H1 (cell line): Measurements from ENCODE around the gene NUP98. TPM values are rescaled to one million over a fixed set of nuclear protein-coding genes. Genes with fewer than 3 reads are reported as not detected.

Source experiments
- CHD7 ChIP-seq: fragments of 300-600 bp; sonication (generic); IDR thresholded peaks from 2 replicates; pipeline ENCODE4 v1.7.1; 2012; ENCODE audit warnings: low read length, moderate library complexity, mild to moderate bottlenecking, inconsistent platforms; ENCODE audit not compliant: insufficient replicate concordance
- JUN ChIP-seq: IDR thresholded peaks from 2 replicates; pipeline ENCODE4 v1.6.1; 2011; ENCODE audit warnings: low read depth, mild to moderate bottlenecking, improper control_type of control experiment, low read length
- NRF1 ChIP-seq: IDR thresholded peaks from 2 replicates; pipeline ENCODE4 v1.6.1; 2011; ENCODE audit warnings: mild to moderate bottlenecking, low read depth, low read length, improper control_type of control experiment
- POU5F1 ChIP-seq: IDR thresholded peaks from 2 replicates; pipeline ENCODE4 v1.6.1; 2011; ENCODE audit warnings: low read depth, mild to moderate bottlenecking, low read length, moderate library complexity
- RFX5 ChIP-seq: IDR thresholded peaks from 2 replicates; pipeline ENCODE4 v1.6.1; 2011; ENCODE audit warnings: low read depth, low read length, improper control_type of control experiment, borderline replicate concordance
- RXRA ChIP-seq: IDR thresholded peaks from 2 replicates; pipeline ENCODE4 v1.6.1; 2011; ENCODE audit warnings: low read depth, mild to moderate bottlenecking, low read length, moderate library complexity; ENCODE audit not compliant: insufficient read depth
- SIN3A ChIP-seq, 2 experiments: IDR thresholded peaks in 1 of 2; conservative IDR thresholded peaks in 1 of 2; 2 replicates each; pipeline ENCODE4 v1.6.1; 2011 to 2012; ENCODE audit warnings: low read length in 2 of 2, improper control_type of control experiment in 1 of 2, low read depth in 1 of 2, mild to moderate bottlenecking in 1 of 2
- SIX5 ChIP-seq: IDR thresholded peaks from 2 replicates; pipeline ENCODE4 v1.6.1; 2011; ENCODE audit warnings: mild to moderate bottlenecking, low read depth, low read length
- TAF1 ChIP-seq: IDR thresholded peaks from 2 replicates; pipeline ENCODE4 v1.6.1; 2011; ENCODE audit warnings: mild to moderate bottlenecking, low read depth, low read length
- TAF7 ChIP-seq: optimal IDR thresholded peaks from 2 replicates; pipeline ENCODE3; 2011; ENCODE audit warnings: low read depth, mild to moderate bottlenecking, inconsistent platforms, low read length, moderate library complexity, borderline replicate concordance
- polyA plus RNA-seq, 7 experiments: library from polyadenylated mRNA; depleted of rRNA in 3 of 7; stranded (reverse) in 5 of 7; unstranded in 2 of 7; fragments of >200 nt in 5 of 7; fragments of 200-250 nt in 2 of 7; gene quantifications; 1 replicate in 5 of 7; 2 replicates in 1 of 7; 4 replicates in 1 of 7; pipeline versions ENCODE4 v1.2.1 to v1.2.3, GENCODE V29; 2011 to 2013; ENCODE audit warnings: missing spikeins in 2 of 7, mixed read lengths in 2 of 7
- total RNA-seq: library from RNA; stranded (reverse); fragmentation: NEBNext Ultra II Directional; extraction: Animal tissue kit (Norgen Biotek cat#: 25700); gene quantifications from 2 replicates; pipeline ENCODE4 v1.2.1, GENCODE V29; 2021

Gene NUP98
- total and polyA plus RNA-seq, 2 of the 8 experiments (the other 6 are each of a cell fraction or from before 2014, with no cell fraction given): 98.6 to 261 TPM

GRCh38 chr11:3797329-3798090 is at the start of gene NUP98 (continued):
- TF ChIP-seq CHD7: no peak
- peak; percentile 78 for TF ChIP-seq TAF7
- TF ChIP-seq SIN3A (conservative IDR thresholded peaks at IDR 0.05 in 1 of 2, IDR thresholded peaks at IDR 0.05 in 1 of 2; ENCODE audit: low read depth in 1 of 2, low read length in 2 of 2): peak in 1 of 2 experiments; percentile 49; a peak in 3 of 4 replicates
- TF ChIP-seq POU5F1: no peak
- peak; percentile 40; the same call in 1 of the 2 replicates for TF ChIP-seq RFX5
- no peak for TF ChIP-seq JUN
- TF ChIP-seq SIX5: no peak
- peak; percentile 87 for TF ChIP-seq TAF1
- no peak for TF ChIP-seq RXRA
- no peak for TF ChIP-seq NRF1
